H1 (cell line): ENCODE data around the gene GLT8D2. TPM values are rescaled to one million over a fixed set of nuclear protein-coding genes. Genes with fewer than 3 reads are reported as not detected.

Experiments used
- CTCF ChIA-PET: fragments of 300-600 bp; sonication (Branson Sonifier 250); formaldehyde crosslinking; loops from one replicate; lab custom pipeline; 2021; ENCODE audit not compliant: partially characterized antibody; lab: Charles Lee
- POLR2A ChIA-PET: fragments of 300-600 bp; sonication (Branson Sonifier 250); formaldehyde crosslinking; loops from one replicate; lab custom pipeline; 2021; ENCODE audit warnings: inconsistent platforms; ENCODE audit not compliant: partially characterized antibody; lab: Charles Lee
- DNase-seq, 2 experiments: peaks; one replicate each; pipeline versions ENCODE4 v3.0.0 to v3.0.0-alpha.2; 2010 to 2022; ENCODE audit warnings: low spot score in 2 of 2, low read depth in 1 of 2, mixed read lengths in 1 of 2
- FAIRE-seq: peaks from 2 replicates; lab custom pipeline; 2011; peaks lifted over from hg19 to GRCh38; lab: Jason Lieb, UNC
- H2AFZ ChIP-seq: 2 replicates; pipeline ENCODE4 v1.8.1; 2012; ENCODE audit warnings: low read length, inconsistent platforms
- H2AK5ac ChIP-seq: 2 replicates; pipeline ENCODE4 v1.6.1; 2013; ENCODE audit warnings: low read depth, low read length
- H2BK120ac ChIP-seq: replicated peaks from 2 replicates; pipeline ENCODE3; 2013; ENCODE audit warnings: low read depth, low read length, inconsistent platforms
- H2BK12ac ChIP-seq: 2 replicates; pipeline ENCODE4 v1.6.1; 2013; ENCODE audit warnings: low read depth, low read length
- H2BK15ac ChIP-seq: 2 replicates; pipeline ENCODE4 v1.6.1; 2013; ENCODE audit warnings: low read length
- H2BK20ac ChIP-seq: 2 replicates; pipeline ENCODE4 v1.6.1; 2013; ENCODE audit warnings: low read length
- H2BK5ac ChIP-seq: 2 replicates; pipeline ENCODE4 v1.6.1; 2013; ENCODE audit warnings: low read depth, low read length
- H3K14ac ChIP-seq: 2 replicates; pipeline ENCODE4 v1.6.1; 2013; ENCODE audit warnings: inconsistent platforms; ENCODE audit not compliant: insufficient read length
- H3K18ac ChIP-seq: 2 replicates; pipeline ENCODE4 v1.6.1; 2013; ENCODE audit warnings: low read length; ENCODE audit errors: extremely low read depth
- H3K23ac ChIP-seq: 2 replicates; pipeline ENCODE4 v1.6.1; 2013; ENCODE audit warnings: inconsistent platforms; ENCODE audit not compliant: insufficient read length
- H3K23me2 ChIP-seq: 2 replicates; pipeline ENCODE4 v1.6.1; 2013; ENCODE audit warnings: low read depth, low read length
- H3K27ac ChIP-seq: 2 replicates; pipeline ENCODE4 v1.6.1; 2011; ENCODE audit warnings: low read depth, low read length, inconsistent platforms
- H3K27me3 ChIP-seq, 4 experiments: replicated peaks in 1 of 4; 1 replicate in 1 of 4; 2 replicates in 3 of 4; pipeline versions ENCODE4 v1.6.1 to v1.8.1; 2011 to 2013; ENCODE audit warnings: low read length in 3 of 4, mild to moderate bottlenecking in 3 of 4, inconsistent platforms in 2 of 4, mixed read lengths in 2 of 4, moderate library complexity in 1 of 4; ENCODE audit not compliant: control insufficient read depth in 3 of 4, insufficient read depth in 3 of 4; ENCODE audit errors: extremely low read depth in 1 of 4
- H3K36me3 ChIP-seq, 4 experiments: 2 replicates each; pipeline versions ENCODE4 v1.6.1 to v1.8.1; 2011 to 2013; ENCODE audit warnings: mild to moderate bottlenecking in 4 of 4, low read length in 3 of 4, moderate library complexity in 2 of 4, control low read depth in 1 of 4, inconsistent platforms in 1 of 4; ENCODE audit not compliant: insufficient read depth in 4 of 4, control insufficient read depth in 2 of 4
- H3K4ac ChIP-seq: replicated peaks from 2 replicates; pipeline ENCODE3; 2013; ENCODE audit warnings: low read length, low read depth, mixed read lengths, inconsistent platforms; ENCODE audit not compliant: insufficient read length
- H3K4me1 ChIP-seq, 4 experiments: replicated peaks in 1 of 4; 1 replicate in 1 of 4; 2 replicates in 3 of 4; pipeline versions ENCODE4 v1.6.1 to v1.8.1; 2011 to 2013; ENCODE audit warnings: low read length in 3 of 4, inconsistent platforms in 2 of 4, mixed read lengths in 1 of 4; ENCODE audit not compliant: insufficient read depth in 4 of 4, control insufficient read depth in 3 of 4
- H3K4me2 ChIP-seq, 2 experiments: 2 replicates each; pipeline versions ENCODE4 v1.6.1 to v1.8.1; 2011 to 2013; ENCODE audit warnings: low read depth in 2 of 2, low read length in 2 of 2, control low read depth in 1 of 2, inconsistent platforms in 1 of 2, mild to moderate bottlenecking in 1 of 2; ENCODE audit not compliant: insufficient read depth in 1 of 2
- H3K4me3 ChIP-seq, 4 experiments: fragments of 200-600, 300-600 bp in 1 of 4; sonication (generic), shearing (Covaris generic), sonication (Bioruptor Twin) in 1 of 4; 2 replicates each; pipeline versions ENCODE4 v1.5.1 to v1.8.1; 2011 to 2016; ENCODE audit warnings: low read length in 4 of 4, low read depth in 3 of 4, control low read depth in 2 of 4, inconsistent platforms in 2 of 4, mild to moderate bottlenecking in 2 of 4, mixed read lengths in 1 of 4, moderate library complexity in 1 of 4; ENCODE audit not compliant: insufficient read depth in 2 of 4; ENCODE audit errors: extremely low read depth in 1 of 4
- H3K56ac ChIP-seq: replicated peaks from 2 replicates; pipeline ENCODE3; 2013; ENCODE audit warnings: low read depth, mild to moderate bottlenecking, mixed read lengths, low read length, inconsistent platforms; ENCODE audit not compliant: insufficient read length
- H3K79me1 ChIP-seq: 2 replicates; pipeline ENCODE4 v1.6.1; 2013; ENCODE audit warnings: low read depth, low read length, control low read depth
- H3K79me2 ChIP-seq, 2 experiments: 2 replicates each; pipeline versions ENCODE4 v1.6.1 to v1.8.1; 2012 to 2013; ENCODE audit warnings: low read length in 2 of 2, mild to moderate bottlenecking in 2 of 2, inconsistent platforms in 1 of 2; ENCODE audit not compliant: insufficient read depth in 2 of 2, control insufficient read depth in 1 of 2
- H3K9ac ChIP-seq, 4 experiments: replicated peaks in 1 of 4; 1 replicate in 1 of 4; 2 replicates in 3 of 4; pipeline versions ENCODE4 v1.6.1 to v1.8.1; 2011 to 2013; ENCODE audit warnings: low read depth in 3 of 4, low read length in 3 of 4, control low read depth in 2 of 4, mild to moderate bottlenecking in 2 of 4, moderate library complexity in 2 of 4, inconsistent platforms in 1 of 4; ENCODE audit errors: extremely low read depth in 1 of 4
- H3K9me3 ChIP-seq, 2 experiments: 2 replicates each; pipeline versions ENCODE4 v1.6.1 to v1.8.1; 2012 to 2013; ENCODE audit warnings: mild to moderate bottlenecking in 2 of 2, moderate library complexity in 2 of 2, control low read depth in 1 of 2, inconsistent platforms in 1 of 2, low read depth in 1 of 2, low read length in 1 of 2, mixed read lengths in 1 of 2; ENCODE audit not compliant: insufficient read depth in 2 of 2
- H4K20me1 ChIP-seq, 2 experiments: replicated peaks in 1 of 2; 2 replicates each; pipeline versions ENCODE3 to v1.8.1; 2011 to 2013; ENCODE audit warnings: inconsistent platforms in 2 of 2, low read length in 2 of 2, mild to moderate bottlenecking in 1 of 2; ENCODE audit not compliant: insufficient read depth in 2 of 2, control insufficient read depth in 1 of 2
- H4K5ac ChIP-seq: 2 replicates; pipeline ENCODE4 v1.6.1; 2013; ENCODE audit warnings: low read length, low read depth, mixed read lengths, inconsistent platforms; ENCODE audit not compliant: insufficient read length
- H4K8ac ChIP-seq: 2 replicates; pipeline ENCODE4 v1.8.0; 2013; ENCODE audit warnings: mild to moderate bottlenecking, moderate library complexity, low read length, inconsistent platforms; ENCODE audit not compliant: insufficient read depth; ENCODE audit errors: extremely low read depth
- H4K91ac ChIP-seq: replicated peaks from 2 replicates; pipeline ENCODE3; 2013; ENCODE audit warnings: low read length, mixed read lengths, inconsistent platforms; ENCODE audit not compliant: insufficient read length
- CHD1 ChIP-seq: IDR thresholded peaks from 2 replicates; pipeline ENCODE4 v1.6.1; 2012; ENCODE audit warnings: low read depth, low read length, improper control_type of control experiment
- E2F6 ChIP-seq: IDR thresholded peaks from 2 replicates; pipeline ENCODE4 v1.6.1; 2012; ENCODE audit warnings: inconsistent platforms
- FOSL1 ChIP-seq: IDR thresholded peaks from 2 replicates; pipeline ENCODE4 v1.6.1; 2011; ENCODE audit warnings: mild to moderate bottlenecking, low read depth, low read length, moderate library complexity; ENCODE audit not compliant: insufficient read depth
- GTF2F1 ChIP-seq: IDR thresholded peaks from 2 replicates; pipeline ENCODE4 v1.6.1; 2012; ENCODE audit warnings: low read depth, low read length, improper control_type of control experiment, borderline replicate concordance
- KDM5A ChIP-seq: fragments of 200-600 bp; IDR thresholded peaks from 2 replicates; pipeline ENCODE4 v1.7.1; 2012; ENCODE audit warnings: mild to moderate bottlenecking, low read length, inconsistent platforms, mixed read lengths
- MAFK ChIP-seq: IDR thresholded peaks from 2 replicates; pipeline ENCODE4 v1.6.1; 2012; ENCODE audit warnings: low read depth, mild to moderate bottlenecking, improper control_type of control experiment, low read length
- TEAD4 ChIP-seq: IDR thresholded peaks from 2 replicates; pipeline ENCODE4 v1.6.1; 2012; ENCODE audit warnings: low read depth, low read length, inconsistent platforms, mixed read lengths
- USF2 ChIP-seq: IDR thresholded peaks from 2 replicates; pipeline ENCODE4 v1.6.1; 2011; ENCODE audit warnings: low read length, improper control_type of control experiment
- ZNF274 ChIP-seq: IDR thresholded peaks from 2 replicates; pipeline ENCODE4 v1.7.0; 2012; ENCODE audit warnings: low read length, borderline replicate concordance; ENCODE audit errors: extremely low read depth
- WGBS, 2 experiments: shearing (Covaris generic) in 1 of 2; methylation state at CpG; one replicate each; pipeline versions ENCODE4 v1.1.6 to v1.1.7; 2013 to 2015; ENCODE audit warnings: low lambda C conversion rate in 2 of 2, mixed read lengths in 2 of 2, inconsistent platforms in 1 of 2, low coverage in 1 of 2, missing lambda C conversion rate in 1 of 2; ENCODE audit not compliant: insufficient replicate concordance in 2 of 2, insufficient coverage in 1 of 2, insufficient read length in 1 of 2; ENCODE audit errors: extremely low coverage in 1 of 2, missing lambda C conversion rate in 1 of 2; 5-methylcytosine and 5-hydroxymethylcytosine counted together
- polyA plus RNA-seq, 7 experiments: library from polyadenylated mRNA; depleted of rRNA in 3 of 7; stranded (reverse) in 5 of 7; unstranded in 2 of 7; fragments of >200 nt in 5 of 7; fragments of 200-250 nt in 2 of 7; gene quantifications; 1 replicate in 5 of 7; 2 replicates in 1 of 7; 4 replicates in 1 of 7; pipeline versions ENCODE4 v1.2.1 to v1.2.3, GENCODE V29; 2011 to 2013; ENCODE audit warnings: missing spikeins in 2 of 7, mixed read lengths in 2 of 7
- total RNA-seq: library from RNA; stranded (reverse); fragmentation: NEBNext Ultra II Directional; extraction: Animal tissue kit (Norgen Biotek cat#: 25700); gene quantifications from 2 replicates; pipeline ENCODE4 v1.2.1, GENCODE V29; 2021
- TF ChIP-seq, protein P1 (sequence below): IDR thresholded peaks from 2 replicates; pipeline ENCODE4 v1.6.1; 2012; ENCODE audit warnings: low read length, inconsistent platforms

Gene GLT8D2
- total and polyA plus RNA-seq, 2 of the 8 experiments (the other 6 are each of a cell fraction or from before 2014, with no cell fraction given), result 6.8 to 9.8 TPM

DNA sequence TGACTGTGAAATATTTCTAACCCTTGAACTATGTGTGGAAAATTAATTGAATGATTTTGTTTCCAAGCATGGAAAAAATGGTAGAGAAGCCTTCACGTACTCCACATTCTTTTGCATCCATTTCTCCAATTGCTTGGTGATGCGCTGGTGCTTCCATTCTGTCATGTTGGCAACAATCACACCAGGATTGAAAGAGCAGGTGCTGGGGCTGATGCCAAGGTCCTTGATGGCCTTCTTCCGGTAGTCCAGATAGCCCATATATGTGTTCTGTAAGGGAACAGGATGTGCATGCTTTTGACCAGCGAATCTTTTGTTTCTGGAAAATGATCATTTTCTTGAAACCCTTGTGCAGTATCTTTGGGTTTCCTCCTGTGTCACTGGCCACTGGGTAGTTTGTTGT, 55.8 kb downstream of the GLT8D2 start:
- no peak overlapping the region for H3K4me3 ChIP-seq
- CTCF ChIA-PET, result no interaction called here
- TF ChIP-seq FOSL1, result no peak
- TF ChIP-seq, protein P1, sequence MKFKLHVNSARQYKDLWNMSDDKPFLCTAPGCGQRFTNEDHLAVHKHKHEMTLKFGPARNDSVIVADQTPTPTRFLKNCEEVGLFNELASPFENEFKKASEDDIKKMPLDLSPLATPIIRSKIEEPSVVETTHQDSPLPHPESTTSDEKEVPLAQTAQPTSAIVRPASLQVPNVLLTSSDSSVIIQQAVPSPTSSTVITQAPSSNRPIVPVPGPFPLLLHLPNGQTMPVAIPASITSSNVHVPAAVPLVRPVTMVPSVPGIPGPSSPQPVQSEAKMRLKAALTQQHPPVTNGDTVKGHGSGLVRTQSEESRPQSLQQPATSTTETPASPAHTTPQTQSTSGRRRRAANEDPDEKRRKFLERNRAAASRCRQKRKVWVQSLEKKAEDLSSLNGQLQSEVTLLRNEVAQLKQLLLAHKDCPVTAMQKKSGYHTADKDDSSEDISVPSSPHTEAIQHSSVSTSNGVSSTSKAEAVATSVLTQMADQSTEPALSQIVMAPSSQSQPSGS, result no peak
- TF ChIP-seq USF2, result no peak
- TF ChIP-seq TEAD4, result no peak
- TF ChIP-seq MAFK, result no peak
- TF ChIP-seq ZNF274, result no peak
- no peak for TF ChIP-seq KDM5A
- no peak for TF ChIP-seq E2F6
- TF ChIP-seq CHD1, result no peak
- no peak for TF ChIP-seq GTF2F1

More for the DNA sequence above, 55.8 kb downstream of the GLT8D2 start:
- no peak overlapping the region for H2BK5ac ChIP-seq
- DNase-seq (no peak), FAIRE-seq (no peak)
- H3K4me1 ChIP-seq, result no peaks in the 10 kb centered on the region
- H4K5ac ChIP-seq, result no peak overlapping the region
- no peak overlapping the region for H4K91ac ChIP-seq
- no peak overlapping the region for H3K27ac ChIP-seq
- no peak overlapping the region for H2AK5ac ChIP-seq
- no peaks in the 10 kb centered on the region for H3K79me1 ChIP-seq
- no peak overlapping the region for H3K56ac ChIP-seq
- H2AFZ ChIP-seq, result no peak overlapping the region
- no peaks in the 10 kb centered on the region for H3K23me2 ChIP-seq
- 0 out of 7 replicates have a peak overlapping the region, but pooled peaks of 1 of the 4 experiments have one; percentile 4 for H3K9ac ChIP-seq
- no peak overlapping the region for H3K23ac ChIP-seq
- H2BK120ac ChIP-seq, result no peak overlapping the region
- no peak overlapping the region for H4K8ac ChIP-seq
- H3K9me3 ChIP-seq, result no peaks in the 10 kb centered on the region
- H4K20me1 ChIP-seq, result no peaks in the 10 kb centered on the region
- POLR2A ChIA-PET, result interaction anchor here (1.0 kb wide), 1 partner anchor 19 kb away, joined by 3 read pairs; no protein-coding TSS in a partner anchor
- WGBS, 2 experiments, result 94% methylated on average over 4 of the region's 4 CpGs; no CpG with 5 or more reads in 1 of the 2 experiments
- no peak overlapping the region for H3K4ac ChIP-seq
- no peaks in the 10 kb centered on the region for H3K79me2 ChIP-seq
- H2BK12ac ChIP-seq, result no peak overlapping the region
- H3K18ac ChIP-seq, result no peak overlapping the region
- no peak overlapping the region for H2BK20ac ChIP-seq
- H3K36me3 ChIP-seq, result peaks cover 0 to 6% (median 2%) of the 10 kb centered on the region in 4 experiments; a peak in 4 of 8 replicates
- no peak overlapping the region for H2BK15ac ChIP-seq
- H3K27me3 ChIP-seq, result no peaks in the 10 kb centered on the region
- no peak overlapping the region for H3K4me2 ChIP-seq
- no peak overlapping the region for H3K14ac ChIP-seq
